HG03064 (cell line): ENCODE measurements around the gene SLC4A7.

ENCODE experiments used
- ATAC-seq: cut with Tn5 transposase; IDR thresholded peaks from one replicate; pipeline ENCODE4 v1.9.1; 2021; ENCODE audit warnings: low read depth; ENCODE audit not compliant: unreplicated experiment

Gene SLC4A7

GRCh38 chr3:27368831-27369607 lies 115.2 kb downstream of the SLC4A7 start, which contains the start of gene NEK10:
TSS of gene NEK10 (minus strand) at chr3:27369383. CDS start at chr3:27352882, 16,501 bp downstream.
- ATAC-seq, result peak; percentile 100

- no peak for ATAC-seq
Measured at GRCh38 chr3:27366062-27366591, 118.1 kb downstream of the SLC4A7 start.

- peak; percentile 65 for ATAC-seq
Measured at GRCh38 chr3:27360113-27361078, 123.8 kb downstream of the SLC4A7 start.

GRCh38 chr3:27358372-27358771 lies 125.8 kb downstream of the SLC4A7 start:
- no peak for ATAC-seq

GRCh38 chr3:27357665-27358258 lies 126.4 kb downstream of the SLC4A7 start:
- peak; percentile 73 for ATAC-seq

GRCh38 chr3:27356976-27357375 lies 127.2 kb downstream of the SLC4A7 start:
- no peak for ATAC-seq

GRCh38 chr3:27354588-27355203 lies 129.5 kb downstream of the SLC4A7 start:
- no peak for ATAC-seq

- ATAC-seq, result no peak
Measured at GRCh38 chr3:27354161-27354560, 130.0 kb downstream of the SLC4A7 start.

- ATAC-seq, result no peak
Measured at GRCh38 chr3:27353221-27353620, 131.0 kb downstream of the SLC4A7 start.

- no peak for ATAC-seq
Measured at GRCh38 chr3:27352047-27352446, 132.1 kb downstream of the SLC4A7 start.

GRCh38 chr3:27349832-27350231 lies 134.4 kb downstream of the SLC4A7 start:
- peak; percentile 58 for ATAC-seq

GRCh38 chr3:27345959-27346865 lies 138.0 kb downstream of the SLC4A7 start:
- no peak for ATAC-seq

- no peak for ATAC-seq
Measured at GRCh38 chr3:27345493-27345892, 138.7 kb downstream of the SLC4A7 start.

- ATAC-seq, result no peak
Measured at GRCh38 chr3:27345045-27345444, 139.1 kb downstream of the SLC4A7 start.

- no peak for ATAC-seq
Measured at GRCh38 chr3:27344192-27344591, 140.0 kb downstream of the SLC4A7 start.

GRCh38 chr3:27342267-27342666 lies 141.9 kb downstream of the SLC4A7 start:
- no peak for ATAC-seq

GRCh38 chr3:27340534-27340933 lies 143.7 kb downstream of the SLC4A7 start:
- ATAC-seq, result peak; percentile 86

- ATAC-seq, result no peak
Measured at GRCh38 chr3:27335571-27335970, 148.6 kb downstream of the SLC4A7 start.

- no peak for ATAC-seq
Measured at GRCh38 chr3:27333843-27334242, 150.3 kb downstream of the SLC4A7 start.
